NB4 (cell line): ENCODE data around the gene ZNF626.

Source experiments
- POLR2A ChIP-seq: IDR thresholded peaks from 2 replicates; pipeline ENCODE4 v1.6.1; 2011; ENCODE audit warnings: mild to moderate bottlenecking; ENCODE audit not compliant: insufficient read length; ENCODE audit errors: extremely low read depth
- TF ChIP-seq, protein P1 (sequence below): IDR thresholded peaks from one replicate; pipeline ENCODE4 v1.5.1; 2012; ENCODE audit warnings: low read depth, low read length

DNA sequence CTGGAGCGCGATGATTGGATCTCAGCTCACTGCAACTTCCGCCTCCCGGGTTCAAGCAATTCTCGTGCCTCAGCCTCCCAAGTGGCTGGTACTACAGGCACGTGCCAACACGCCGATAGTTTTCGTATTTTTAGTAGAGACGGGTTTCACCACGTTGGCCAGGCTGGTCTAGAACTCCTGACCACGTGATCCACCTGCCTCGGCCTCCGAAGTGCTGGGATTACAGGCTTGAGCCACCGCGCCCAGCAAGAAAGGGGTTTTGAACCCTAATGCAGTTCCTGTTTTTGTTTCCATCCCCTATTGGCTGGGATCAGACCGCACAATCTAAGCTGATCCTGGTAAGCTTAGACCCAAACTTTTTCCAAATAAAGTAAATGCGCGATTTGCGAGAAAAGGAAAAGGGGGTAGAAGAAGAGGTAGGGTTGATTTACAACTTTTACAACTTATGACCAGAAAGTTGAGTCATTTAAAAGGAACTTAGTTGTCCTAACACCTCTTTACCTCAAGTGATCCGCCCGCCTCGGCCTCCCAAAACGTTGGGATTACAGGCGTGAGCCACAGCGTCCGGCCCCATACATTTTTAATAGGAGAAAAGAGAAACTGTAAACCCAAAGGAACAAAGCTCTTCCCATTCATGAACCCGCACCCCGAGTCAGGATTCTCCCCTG, 764 bp downstream of the ZNF626 start:
- TF ChIP-seq, protein P1, sequence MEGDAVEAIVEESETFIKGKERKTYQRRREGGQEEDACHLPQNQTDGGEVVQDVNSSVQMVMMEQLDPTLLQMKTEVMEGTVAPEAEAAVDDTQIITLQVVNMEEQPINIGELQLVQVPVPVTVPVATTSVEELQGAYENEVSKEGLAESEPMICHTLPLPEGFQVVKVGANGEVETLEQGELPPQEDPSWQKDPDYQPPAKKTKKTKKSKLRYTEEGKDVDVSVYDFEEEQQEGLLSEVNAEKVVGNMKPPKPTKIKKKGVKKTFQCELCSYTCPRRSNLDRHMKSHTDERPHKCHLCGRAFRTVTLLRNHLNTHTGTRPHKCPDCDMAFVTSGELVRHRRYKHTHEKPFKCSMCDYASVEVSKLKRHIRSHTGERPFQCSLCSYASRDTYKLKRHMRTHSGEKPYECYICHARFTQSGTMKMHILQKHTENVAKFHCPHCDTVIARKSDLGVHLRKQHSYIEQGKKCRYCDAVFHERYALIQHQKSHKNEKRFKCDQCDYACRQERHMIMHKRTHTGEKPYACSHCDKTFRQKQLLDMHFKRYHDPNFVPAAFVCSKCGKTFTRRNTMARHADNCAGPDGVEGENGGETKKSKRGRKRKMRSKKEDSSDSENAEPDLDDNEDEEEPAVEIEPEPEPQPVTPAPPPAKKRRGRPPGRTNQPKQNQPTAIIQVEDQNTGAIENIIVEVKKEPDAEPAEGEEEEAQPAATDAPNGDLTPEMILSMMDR = no peak
- TF ChIP-seq POLR2A = no peak
